ENCODE data around the gene RPS10. TPM values are rescaled to one million over a fixed set of nuclear protein-coding genes. Genes with fewer than 3 reads are reported as not detected.

Gene RPS10
- total and polyA plus RNA-seq, 2 experiments from 2014 or later = 1,755 to 2,175 TPM

- peaks cover 54% of the 10 kb centered on the region for H3F3A ChIP-seq (replicated peaks; ENCODE audit: low read depth)
- H3K9me2 ChIP-seq (ENCODE audit: insufficient read depth) = no peaks in the 10 kb centered on the region
- H3K4me3 ChIP-seq = peak overlapping the region; percentile 99
- no peak overlapping the region for H2AFZ ChIP-seq
- peak overlapping the region; percentile 99 for H3K4me2 ChIP-seq
- Mint-ChIP-seq H3K9me3 (peaks cover 6% of the 10 kb centered on the region; the same call in 2 of the 3 replicates), H3K36me3 (ENCODE audit: low read depth) (peaks cover 63% of the 10 kb centered on the region), H3K27ac (peak overlapping the region; percentile 100), H3K27me3 (ENCODE audit: insufficient read depth, low read depth, poor library complexity) (peaks cover 13% of the 10 kb centered on the region), H3K4me1 (peaks cover 30% of the 10 kb centered on the region), H3K4me3 (peak overlapping the region; percentile 99)
- H4K20me1 ChIP-seq (replicated peaks; ENCODE audit: insufficient read depth) = peaks cover 42% of the 10 kb centered on the region
- H3K36me3 ChIP-seq (ENCODE audit: insufficient read depth) = peaks cover 55% of the 10 kb centered on the region
- H3K4me1 ChIP-seq (ENCODE audit: insufficient read depth) = peaks cover 16% of the 10 kb centered on the region
- TF ChIP-seq POLR2AphosphoS5 (IDR thresholded peaks at IDR 0.05; ENCODE audit: low read depth) (no peak), EZH2 (IDR thresholded peaks at IDR 0.05; ENCODE audit: low read depth, unreplicated experiment) (no peak), ETS1 (IDR thresholded peaks at IDR 0.05) (no peak), ZNF331 (CRISPR knock-in tag; IDR thresholded peaks at IDR 0.05; ENCODE audit: low read depth) (no peak), JUNB (IDR thresholded peaks at IDR 0.05; ENCODE audit: unreplicated experiment) (no peak), ZNF462 (CRISPR knock-in tag; IDR thresholded peaks at IDR 0.05) (no peak), ZNF114 (CRISPR knock-in tag; IDR thresholded peaks at IDR 0.05) (no peak), CREB1 (CRISPR knock-in tag; IDR thresholded peaks at IDR 0.05; ENCODE audit: low read depth) (no peak), CTCF (conservative IDR thresholded peaks at IDR 0.05; ENCODE audit: low read depth in 2 of 2) (no peak), EZH2phosphoT487 (IDR thresholded peaks at IDR 0.05; ENCODE audit: unreplicated experiment) (no peak), REST (IDR thresholded peaks at IDR 0.05; ENCODE audit: unreplicated experiment) (no peak), STAT1 (IDR thresholded peaks at IDR 0.05; ENCODE audit: unreplicated experiment) (no peak), NANOG (IDR thresholded peaks at IDR 0.05; ENCODE audit: borderline replicate concordance) (no peak)
- peaks cover 62% of the 10 kb centered on the region for H3K79me2 ChIP-seq (replicated peaks; ENCODE audit: insufficient read depth)
- no peaks in the 10 kb centered on the region for H3K27me3 ChIP-seq (ENCODE audit: insufficient read depth)
- no peak for ATAC-seq
- DNase-seq (ENCODE audit: low spot score) = peak; percentile 40
- peak overlapping the region; percentile 95 for H3K27ac ChIP-seq (ENCODE audit: low read depth)
Measured at GRCh38 chr6:34424200-34425131, 1.4 kb downstream of the RPS10 start.

Data from GM23338 (cell line).